Chondrocyte (in vitro differentiated cells): Measurements from ENCODE around the gene OTUD5. TPM values are rescaled to one million over a fixed set of nuclear protein-coding genes. Genes with fewer than 3 reads are reported as not detected.
"Not testable (repeated sequence)": the region's sequence is repeated elsewhere in the genome, so short reads cannot be mapped to it uniquely, and the experiment has no call there.

Experiments
- DNase-seq: peaks from one replicate; pipeline ENCODE4 v3.0.0; 2021; ENCODE audit warnings: mixed read lengths, low spot score
- H3K27ac Mint-ChIP-seq: one replicate; pipeline ENCODE4 v1.8.0; 2021; ENCODE audit warnings: mild to moderate bottlenecking, moderate library complexity, mixed read lengths; ENCODE audit not compliant: unreplicated experiment
- H3K27me3 Mint-ChIP-seq: 2 replicates; pipeline ENCODE4 v1.8.0; 2021; ENCODE audit warnings: low read depth, mixed read lengths
- H3K36me3 Mint-ChIP-seq: 2 replicates; pipeline ENCODE4 v1.8.0; 2021; ENCODE audit warnings: low read depth, mixed read lengths
- H3K4me1 Mint-ChIP-seq: 2 replicates; pipeline ENCODE4 v1.8.0; 2021; ENCODE audit warnings: low read depth, mild to moderate bottlenecking, mixed read lengths
- H3K4me3 Mint-ChIP-seq: one replicate; pipeline ENCODE4 v1.8.0; 2021; ENCODE audit warnings: mild to moderate bottlenecking, moderate library complexity, mixed read lengths; ENCODE audit not compliant: unreplicated experiment
- H3K9me3 Mint-ChIP-seq: 2 replicates; pipeline ENCODE4 v1.8.0; 2021; ENCODE audit warnings: low read depth, mixed read lengths
- total RNA-seq: library from RNA; stranded (reverse); gene quantifications from 3 replicates; pipeline ENCODE4 v1.2.1, GENCODE V29; 2021
- TF ChIP-seq, protein P1 (sequence below): fragments of 200-600 bp; sonication (generic); IDR thresholded peaks from 2 replicates; pipeline ENCODE4 v1.5.0; 2021; ENCODE audit warnings: antibody characterized with exemption, mild to moderate bottlenecking, moderate library complexity

Gene OTUD5
- total RNA-seq, 1 donor from 2014 or later = 47.4 TPM

DNA sequence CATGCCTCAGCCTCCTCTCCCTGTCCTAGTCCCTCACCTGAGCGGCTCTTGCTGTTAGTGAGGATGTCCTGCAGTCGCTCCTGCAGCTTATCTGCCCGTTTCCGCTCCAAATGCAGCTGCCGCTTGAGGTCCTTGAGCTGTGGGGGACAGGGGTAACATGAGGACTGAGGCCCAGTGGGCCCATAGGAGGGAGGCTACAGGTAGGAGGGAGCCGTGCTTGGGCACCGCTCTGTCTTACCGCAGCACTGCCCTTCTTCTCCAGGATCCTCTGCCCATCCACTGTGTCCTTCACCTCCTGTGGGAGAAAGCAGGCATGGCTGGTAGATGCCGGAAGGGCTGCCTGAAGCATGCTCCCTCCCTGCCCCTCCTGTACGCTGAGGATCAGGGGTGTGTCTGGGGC lies 23.8 kb upstream of the OTUD5 start:
- peaks cover 4% of the 10 kb centered on the region for H3K9me3 Mint-ChIP-seq
- no peak overlapping the region for H3K27ac Mint-ChIP-seq
- TF ChIP-seq, protein P1, sequence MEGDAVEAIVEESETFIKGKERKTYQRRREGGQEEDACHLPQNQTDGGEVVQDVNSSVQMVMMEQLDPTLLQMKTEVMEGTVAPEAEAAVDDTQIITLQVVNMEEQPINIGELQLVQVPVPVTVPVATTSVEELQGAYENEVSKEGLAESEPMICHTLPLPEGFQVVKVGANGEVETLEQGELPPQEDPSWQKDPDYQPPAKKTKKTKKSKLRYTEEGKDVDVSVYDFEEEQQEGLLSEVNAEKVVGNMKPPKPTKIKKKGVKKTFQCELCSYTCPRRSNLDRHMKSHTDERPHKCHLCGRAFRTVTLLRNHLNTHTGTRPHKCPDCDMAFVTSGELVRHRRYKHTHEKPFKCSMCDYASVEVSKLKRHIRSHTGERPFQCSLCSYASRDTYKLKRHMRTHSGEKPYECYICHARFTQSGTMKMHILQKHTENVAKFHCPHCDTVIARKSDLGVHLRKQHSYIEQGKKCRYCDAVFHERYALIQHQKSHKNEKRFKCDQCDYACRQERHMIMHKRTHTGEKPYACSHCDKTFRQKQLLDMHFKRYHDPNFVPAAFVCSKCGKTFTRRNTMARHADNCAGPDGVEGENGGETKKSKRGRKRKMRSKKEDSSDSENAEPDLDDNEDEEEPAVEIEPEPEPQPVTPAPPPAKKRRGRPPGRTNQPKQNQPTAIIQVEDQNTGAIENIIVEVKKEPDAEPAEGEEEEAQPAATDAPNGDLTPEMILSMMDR = no peak
- H3K27me3 Mint-ChIP-seq = no peaks in the 10 kb centered on the region
- H3K4me3 Mint-ChIP-seq = no peak overlapping the region
- no peaks in the 10 kb centered on the region for H3K4me1 Mint-ChIP-seq
- no peak for DNase-seq
- H3K36me3 Mint-ChIP-seq = peaks cover 20% of the 10 kb centered on the region

DNA sequence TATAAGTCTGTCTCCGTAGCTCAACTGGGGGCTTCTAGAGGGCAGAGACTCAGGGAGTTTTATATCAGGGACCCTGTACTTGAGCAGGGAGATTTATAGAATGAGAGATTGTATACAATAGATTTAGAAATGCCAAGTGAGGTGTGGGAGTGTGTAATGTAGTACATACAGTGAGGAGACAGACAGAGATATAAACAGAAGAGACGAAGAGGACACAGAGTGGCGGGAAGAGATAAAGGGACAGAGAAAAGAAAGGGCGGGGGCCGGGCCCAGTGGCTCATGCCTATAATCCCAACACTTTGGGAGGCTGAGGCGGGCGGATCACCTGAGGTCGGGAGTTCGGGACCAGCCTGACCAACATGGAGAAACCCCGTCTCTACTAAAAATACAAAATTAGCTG lies 22.9 kb upstream of the OTUD5 start:
- DNase-seq, H3K27ac Mint-ChIP-seq, H3K27me3 Mint-ChIP-seq, H3K9me3 Mint-ChIP-seq, H3K4me3 Mint-ChIP-seq, H3K4me1 Mint-ChIP-seq: not testable (repeated sequence)
- H3K36me3 Mint-ChIP-seq = peaks cover 22% of the 10 kb centered on the region

DNA sequence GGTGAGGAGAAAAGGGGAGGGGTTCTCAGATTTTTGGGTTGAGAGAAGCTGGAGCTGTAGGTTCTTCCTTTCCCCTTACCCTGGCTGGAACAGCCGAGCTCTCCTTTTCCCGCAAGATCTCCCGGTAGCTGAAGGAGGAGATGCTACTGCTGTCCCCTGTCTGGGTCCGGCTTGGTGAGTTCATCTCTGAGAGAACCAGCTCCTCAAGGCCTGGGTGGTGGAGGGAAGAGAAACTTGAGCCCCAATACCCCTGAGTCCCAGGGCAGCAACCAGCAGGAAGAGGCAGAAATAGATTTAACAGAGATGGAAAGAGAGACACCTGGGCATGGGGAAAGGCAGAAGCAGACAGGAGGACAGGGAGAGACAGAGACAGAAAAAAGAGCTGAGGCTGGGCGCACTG lies 20.8 kb upstream of the OTUD5 start:
- Mint-ChIP-seq H3K27me3 (no peaks in the 10 kb centered on the region), H3K9me3 (peaks cover 5% of the 10 kb centered on the region), H3K36me3 (peaks cover 24% of the 10 kb centered on the region), H3K27ac (no peak overlapping the region), H3K4me1 (peaks cover 1% of the 10 kb centered on the region), H3K4me3 (no peak overlapping the region)
- TF ChIP-seq, protein P1 = no peak
- DNase-seq = no peak

DNA sequence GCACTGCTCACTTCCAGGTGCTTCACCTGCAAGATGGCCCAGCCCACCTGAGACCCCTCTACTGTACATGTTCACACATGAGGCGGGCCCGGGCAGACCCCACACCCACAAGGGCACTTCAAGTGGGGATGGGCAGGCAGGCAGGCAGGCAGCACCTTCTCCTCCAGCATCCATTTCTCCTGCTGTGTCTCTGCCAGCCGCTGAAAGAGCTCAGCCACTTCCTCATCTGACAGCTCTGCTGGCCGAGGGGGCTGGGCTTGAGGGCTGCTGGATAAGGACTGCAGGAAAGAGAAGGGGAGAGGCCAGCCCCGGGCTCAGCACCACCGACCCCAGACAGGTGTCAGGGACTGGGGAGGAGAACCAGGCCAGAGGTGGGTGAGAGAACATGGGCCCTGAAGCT lies 18.7 kb upstream of the OTUD5 start:
- Mint-ChIP-seq H3K9me3 (peaks cover 8% of the 10 kb centered on the region), H3K4me3 (no peak overlapping the region), H3K4me1 (peaks cover 10% of the 10 kb centered on the region), H3K27me3 (no peaks in the 10 kb centered on the region), H3K27ac (no peak overlapping the region), H3K36me3 (peaks cover 22% of the 10 kb centered on the region)
- TF ChIP-seq, protein P1 = no peak
- DNase-seq = no peak

DNA sequence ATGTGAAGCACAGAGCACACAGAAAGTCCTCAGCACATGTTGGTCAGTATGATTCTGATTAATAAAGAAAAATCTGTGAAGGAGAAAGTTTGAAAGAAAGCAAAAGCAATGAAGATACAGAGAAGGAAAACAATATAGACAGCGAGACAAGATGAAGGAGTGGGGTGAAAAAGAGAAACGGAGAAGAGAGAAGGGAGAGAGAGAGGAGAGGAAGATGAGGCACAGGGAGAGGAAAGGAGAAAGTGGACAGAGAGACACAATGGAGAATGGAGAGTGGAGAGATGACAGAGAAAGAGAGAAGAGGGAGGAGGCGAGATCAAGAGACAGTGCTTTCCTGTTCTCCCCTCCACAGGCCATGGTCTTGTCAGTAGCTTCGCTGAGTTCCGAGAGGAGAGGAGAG lies 18.1 kb upstream of the OTUD5 start:
- Mint-ChIP-seq H3K27ac (no peak overlapping the region), H3K9me3 (peaks cover 8% of the 10 kb centered on the region)

DNA sequence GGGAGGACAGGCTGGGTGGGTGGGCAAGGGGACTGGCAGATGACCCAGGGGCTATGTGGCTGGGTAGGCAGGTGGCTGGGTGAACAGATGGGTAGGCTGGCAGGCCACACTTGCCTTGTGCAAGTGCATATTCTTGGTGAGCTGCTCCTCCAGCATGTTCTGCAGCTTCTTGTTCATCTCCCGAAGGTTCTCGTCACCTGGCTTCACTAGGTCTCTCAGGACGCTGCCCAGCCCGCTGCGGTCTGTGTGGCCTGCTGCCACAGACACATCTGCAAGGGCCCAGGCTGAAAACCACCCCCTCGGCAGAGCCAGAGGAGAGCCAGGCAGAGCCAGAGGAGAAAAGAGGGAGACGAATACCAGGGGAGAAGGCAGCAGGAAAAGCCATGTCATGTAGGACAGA lies 17.6 kb upstream of the OTUD5 start:
- Mint-ChIP-seq H3K9me3 (peaks cover 8% of the 10 kb centered on the region), H3K4me1 (peaks cover 10% of the 10 kb centered on the region), H3K36me3 (peaks cover 17% of the 10 kb centered on the region), H3K27ac (no peak overlapping the region), H3K27me3 (no peaks in the 10 kb centered on the region), H3K4me3 (no peak overlapping the region)
- DNase-seq = no peak
- TF ChIP-seq, protein P1 = no peak

More for the DNA sequence above, 18.1 kb upstream of the OTUD5 start:
- TF ChIP-seq, protein P1 = no peak
- no peak overlapping the region for H3K4me3 Mint-ChIP-seq
- H3K4me1 Mint-ChIP-seq = peaks cover 10% of the 10 kb centered on the region
- H3K27me3 Mint-ChIP-seq = no peaks in the 10 kb centered on the region
- DNase-seq = no peak
- peaks cover 19% of the 10 kb centered on the region for H3K36me3 Mint-ChIP-seq
